Nephron progenitor cell (in vitro differentiated cells): ENCODE measurements around the gene SPG11.

Experiments
- DNase-seq: peaks from one replicate; pipeline ENCODE4 v3.0.0; 2021
- H3K27ac Mint-ChIP-seq: 2 replicates; pipeline ENCODE4 v1.8.0; 2021; ENCODE audit warnings: mild to moderate bottlenecking, moderate library complexity, mixed read lengths
- H3K27me3 Mint-ChIP-seq: 2 replicates; pipeline ENCODE4 v1.8.0; 2021; ENCODE audit warnings: mild to moderate bottlenecking, low read depth, mixed read lengths; ENCODE audit not compliant: poor library complexity
- H3K36me3 Mint-ChIP-seq: 2 replicates; pipeline ENCODE4 v1.8.0; 2021; ENCODE audit warnings: low read depth, mixed read lengths
- H3K4me1 Mint-ChIP-seq: 2 replicates; pipeline ENCODE4 v1.8.0; 2021; ENCODE audit warnings: mixed read lengths
- H3K4me3 Mint-ChIP-seq: 2 replicates; pipeline ENCODE4 v1.8.0; 2021; ENCODE audit warnings: mild to moderate bottlenecking, moderate library complexity, mixed read lengths
- H3K9me3 Mint-ChIP-seq: 2 replicates; pipeline ENCODE4 v1.8.0; 2021; ENCODE audit warnings: mild to moderate bottlenecking, moderate library complexity, mixed read lengths
- TF ChIP-seq, protein P1 (sequence below): fragments of 200-600 bp; sonication (generic); IDR thresholded peaks from 2 replicates; pipeline ENCODE4 v1.5.0; 2021; ENCODE audit warnings: antibody characterized with exemption

SPG11 gene

GRCh38 chr15:44542596-44542995 is 120.9 kb downstream of the SPG11 start:
- no peaks in the 10 kb centered on the region for H3K27me3 Mint-ChIP-seq
- H3K27ac Mint-ChIP-seq: no peak overlapping the region
- H3K36me3 Mint-ChIP-seq: peaks cover 54% of the 10 kb centered on the region
- no peaks in the 10 kb centered on the region for H3K9me3 Mint-ChIP-seq
- peaks cover 13% of the 10 kb centered on the region for H3K4me1 Mint-ChIP-seq
- TF ChIP-seq, protein P1, sequence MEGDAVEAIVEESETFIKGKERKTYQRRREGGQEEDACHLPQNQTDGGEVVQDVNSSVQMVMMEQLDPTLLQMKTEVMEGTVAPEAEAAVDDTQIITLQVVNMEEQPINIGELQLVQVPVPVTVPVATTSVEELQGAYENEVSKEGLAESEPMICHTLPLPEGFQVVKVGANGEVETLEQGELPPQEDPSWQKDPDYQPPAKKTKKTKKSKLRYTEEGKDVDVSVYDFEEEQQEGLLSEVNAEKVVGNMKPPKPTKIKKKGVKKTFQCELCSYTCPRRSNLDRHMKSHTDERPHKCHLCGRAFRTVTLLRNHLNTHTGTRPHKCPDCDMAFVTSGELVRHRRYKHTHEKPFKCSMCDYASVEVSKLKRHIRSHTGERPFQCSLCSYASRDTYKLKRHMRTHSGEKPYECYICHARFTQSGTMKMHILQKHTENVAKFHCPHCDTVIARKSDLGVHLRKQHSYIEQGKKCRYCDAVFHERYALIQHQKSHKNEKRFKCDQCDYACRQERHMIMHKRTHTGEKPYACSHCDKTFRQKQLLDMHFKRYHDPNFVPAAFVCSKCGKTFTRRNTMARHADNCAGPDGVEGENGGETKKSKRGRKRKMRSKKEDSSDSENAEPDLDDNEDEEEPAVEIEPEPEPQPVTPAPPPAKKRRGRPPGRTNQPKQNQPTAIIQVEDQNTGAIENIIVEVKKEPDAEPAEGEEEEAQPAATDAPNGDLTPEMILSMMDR: no peak
- H3K4me3 Mint-ChIP-seq: no peak overlapping the region
- no peak for DNase-seq

GRCh38 chr15:44541282-44541958 is 122.0 kb downstream of the SPG11 start:
- Mint-ChIP-seq H3K36me3 (peaks cover 46% of the 10 kb centered on the region), H3K27ac (peak overlapping the region; percentile 18), H3K9me3 (no peaks in the 10 kb centered on the region), H3K27me3 (no peaks in the 10 kb centered on the region), H3K4me3 (no peak overlapping the region), H3K4me1 (peaks cover 13% of the 10 kb centered on the region)
- TF ChIP-seq, protein P1: no peak
- DNase-seq: no peak

GRCh38 chr15:44537735-44538240 is 125.7 kb downstream of the SPG11 start:
- TF ChIP-seq, protein P1: no peak
- Mint-ChIP-seq H3K27ac (peak overlapping the region; percentile 86), H3K27me3 (no peaks in the 10 kb centered on the region), H3K36me3 (peaks cover 36% of the 10 kb centered on the region), H3K4me1 (peaks cover 28% of the 10 kb centered on the region), H3K4me3 (peak overlapping the region; percentile 90), H3K9me3 (no peaks in the 10 kb centered on the region)
- peak; percentile 7 for DNase-seq

DNA sequence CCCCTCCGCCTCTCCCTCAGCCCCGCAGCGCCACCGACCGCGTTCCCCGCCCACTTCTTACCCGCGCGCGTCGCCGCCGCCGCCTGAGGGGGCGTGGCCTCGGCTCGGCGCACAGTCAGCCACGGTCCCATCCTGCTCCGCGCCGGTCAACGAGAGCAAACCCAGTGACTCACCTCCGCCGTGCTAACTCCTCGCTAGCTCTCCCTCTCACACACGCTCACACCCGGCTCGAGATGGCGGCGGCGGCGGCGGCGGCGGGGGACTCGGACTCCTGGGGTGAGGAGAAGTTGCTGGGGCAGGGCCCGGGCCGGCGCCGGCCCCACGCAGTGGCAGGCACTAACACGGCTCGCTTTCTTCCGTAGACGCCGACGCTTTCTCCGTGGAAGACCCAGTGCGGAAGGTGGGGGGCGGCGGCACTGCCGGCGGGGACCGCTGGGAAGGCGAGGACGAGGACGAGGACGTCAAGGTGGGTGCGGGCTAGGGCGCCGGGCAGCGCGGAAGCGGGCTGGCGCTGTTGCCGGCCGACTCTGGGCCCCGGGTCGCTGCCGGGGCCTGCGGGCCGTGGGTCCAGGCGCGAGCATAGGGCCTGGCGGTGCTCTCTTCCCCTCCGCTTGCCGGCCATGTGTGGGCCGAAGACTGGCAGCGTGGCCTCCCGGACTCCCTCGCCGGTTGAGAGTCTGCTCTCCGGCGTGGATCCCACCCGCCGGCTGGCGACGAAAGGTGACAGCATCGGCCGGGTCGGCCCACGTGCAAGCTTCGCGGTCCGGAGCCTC is 126.3 kb downstream of the SPG11 start, which contains the start of gene EIF3J:
TSS of gene EIF3J (plus strand) at position 186 of the 773 bp plus-strand sequence. CDS start at position 234, 48 bp downstream.
- peaks cover 31% of the 10 kb centered on the region for H3K36me3 Mint-ChIP-seq
- no peaks in the 10 kb centered on the region for H3K27me3 Mint-ChIP-seq
- peak within 1 kb of the TSS; percentile 98 for H3K27ac Mint-ChIP-seq
- H3K4me1 Mint-ChIP-seq: peaks cover 28% of the 10 kb centered on the region
- TF ChIP-seq, protein P1: no peak
- peak; percentile 93 for DNase-seq
- peak within 1 kb of the TSS; percentile 90 for H3K4me3 Mint-ChIP-seq
- H3K9me3 Mint-ChIP-seq: no peaks in the 10 kb centered on the region

GRCh38 chr15:44536302-44536961 is 127.0 kb downstream of the SPG11 start:
- peak; percentile 85 for DNase-seq
- Mint-ChIP-seq H3K4me1 (peaks cover 28% of the 10 kb centered on the region), H3K27me3 (peaks cover 2% of the 10 kb centered on the region), H3K9me3 (no peaks in the 10 kb centered on the region), H3K36me3 (peaks cover 24% of the 10 kb centered on the region), H3K27ac (peak overlapping the region; percentile 98), H3K4me3 (peak overlapping the region; percentile 90)
- TF ChIP-seq, protein P1: peak; percentile 19
